ENCODE measurements around the gene ZNF107.

DNA sequence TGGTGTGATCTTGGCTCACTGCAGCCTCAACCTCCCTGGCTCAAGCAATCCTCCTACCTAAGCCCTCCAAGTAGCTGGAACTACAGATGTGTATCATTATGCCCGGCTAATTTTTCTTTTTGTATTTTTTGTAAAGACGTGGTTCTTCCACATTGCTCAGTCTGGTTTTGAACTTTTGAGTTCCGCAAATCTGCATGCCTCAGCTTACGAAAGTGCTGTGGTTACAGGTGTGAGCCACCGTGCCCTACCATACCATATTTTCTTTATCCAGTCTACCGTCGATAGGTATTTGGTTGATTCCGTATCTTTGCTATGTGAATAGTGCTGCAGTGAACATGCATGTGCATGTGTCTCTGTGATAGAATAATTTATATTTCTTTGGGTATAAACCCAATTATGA is 6.5 kb downstream of the ZNF107 start:
- TF ChIP-seq, protein P1, sequence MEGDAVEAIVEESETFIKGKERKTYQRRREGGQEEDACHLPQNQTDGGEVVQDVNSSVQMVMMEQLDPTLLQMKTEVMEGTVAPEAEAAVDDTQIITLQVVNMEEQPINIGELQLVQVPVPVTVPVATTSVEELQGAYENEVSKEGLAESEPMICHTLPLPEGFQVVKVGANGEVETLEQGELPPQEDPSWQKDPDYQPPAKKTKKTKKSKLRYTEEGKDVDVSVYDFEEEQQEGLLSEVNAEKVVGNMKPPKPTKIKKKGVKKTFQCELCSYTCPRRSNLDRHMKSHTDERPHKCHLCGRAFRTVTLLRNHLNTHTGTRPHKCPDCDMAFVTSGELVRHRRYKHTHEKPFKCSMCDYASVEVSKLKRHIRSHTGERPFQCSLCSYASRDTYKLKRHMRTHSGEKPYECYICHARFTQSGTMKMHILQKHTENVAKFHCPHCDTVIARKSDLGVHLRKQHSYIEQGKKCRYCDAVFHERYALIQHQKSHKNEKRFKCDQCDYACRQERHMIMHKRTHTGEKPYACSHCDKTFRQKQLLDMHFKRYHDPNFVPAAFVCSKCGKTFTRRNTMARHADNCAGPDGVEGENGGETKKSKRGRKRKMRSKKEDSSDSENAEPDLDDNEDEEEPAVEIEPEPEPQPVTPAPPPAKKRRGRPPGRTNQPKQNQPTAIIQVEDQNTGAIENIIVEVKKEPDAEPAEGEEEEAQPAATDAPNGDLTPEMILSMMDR (conservative IDR thresholded peaks at IDR 0.05; ENCODE audit: low read length): no peak
- no peak for TF ChIP-seq EZH2phosphoT487 (IDR thresholded peaks at IDR 0.05; ENCODE audit: borderline replicate concordance)

All from Loucy (cell line).